ENCODE measurements around the gene KIAA0513.

GRCh38 chr16:85141491-85142128 is 114.0 kb downstream of the KIAA0513 start:
- TF ChIP-seq, protein P1, sequence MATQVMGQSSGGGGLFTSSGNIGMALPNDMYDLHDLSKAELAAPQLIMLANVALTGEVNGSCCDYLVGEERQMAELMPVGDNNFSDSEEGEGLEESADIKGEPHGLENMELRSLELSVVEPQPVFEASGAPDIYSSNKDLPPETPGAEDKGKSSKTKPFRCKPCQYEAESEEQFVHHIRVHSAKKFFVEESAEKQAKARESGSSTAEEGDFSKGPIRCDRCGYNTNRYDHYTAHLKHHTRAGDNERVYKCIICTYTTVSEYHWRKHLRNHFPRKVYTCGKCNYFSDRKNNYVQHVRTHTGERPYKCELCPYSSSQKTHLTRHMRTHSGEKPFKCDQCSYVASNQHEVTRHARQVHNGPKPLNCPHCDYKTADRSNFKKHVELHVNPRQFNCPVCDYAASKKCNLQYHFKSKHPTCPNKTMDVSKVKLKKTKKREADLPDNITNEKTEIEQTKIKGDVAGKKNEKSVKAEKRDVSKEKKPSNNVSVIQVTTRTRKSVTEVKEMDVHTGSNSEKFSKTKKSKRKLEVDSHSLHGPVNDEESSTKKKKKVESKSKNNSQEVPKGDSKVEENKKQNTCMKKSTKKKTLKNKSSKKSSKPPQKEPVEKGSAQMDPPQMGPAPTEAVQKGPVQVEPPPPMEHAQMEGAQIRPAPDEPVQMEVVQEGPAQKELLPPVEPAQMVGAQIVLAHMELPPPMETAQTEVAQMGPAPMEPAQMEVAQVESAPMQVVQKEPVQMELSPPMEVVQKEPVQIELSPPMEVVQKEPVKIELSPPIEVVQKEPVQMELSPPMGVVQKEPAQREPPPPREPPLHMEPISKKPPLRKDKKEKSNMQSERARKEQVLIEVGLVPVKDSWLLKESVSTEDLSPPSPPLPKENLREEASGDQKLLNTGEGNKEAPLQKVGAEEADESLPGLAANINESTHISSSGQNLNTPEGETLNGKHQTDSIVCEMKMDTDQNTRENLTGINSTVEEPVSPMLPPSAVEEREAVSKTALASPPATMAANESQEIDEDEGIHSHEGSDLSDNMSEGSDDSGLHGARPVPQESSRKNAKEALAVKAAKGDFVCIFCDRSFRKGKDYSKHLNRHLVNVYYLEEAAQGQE (IDR thresholded peaks at IDR 0.05; ENCODE audit: insufficient read depth in 1 of 2, low read depth in 2 of 2, low read length in 1 of 2) = no peak
- TF ChIP-seq, protein P2, sequence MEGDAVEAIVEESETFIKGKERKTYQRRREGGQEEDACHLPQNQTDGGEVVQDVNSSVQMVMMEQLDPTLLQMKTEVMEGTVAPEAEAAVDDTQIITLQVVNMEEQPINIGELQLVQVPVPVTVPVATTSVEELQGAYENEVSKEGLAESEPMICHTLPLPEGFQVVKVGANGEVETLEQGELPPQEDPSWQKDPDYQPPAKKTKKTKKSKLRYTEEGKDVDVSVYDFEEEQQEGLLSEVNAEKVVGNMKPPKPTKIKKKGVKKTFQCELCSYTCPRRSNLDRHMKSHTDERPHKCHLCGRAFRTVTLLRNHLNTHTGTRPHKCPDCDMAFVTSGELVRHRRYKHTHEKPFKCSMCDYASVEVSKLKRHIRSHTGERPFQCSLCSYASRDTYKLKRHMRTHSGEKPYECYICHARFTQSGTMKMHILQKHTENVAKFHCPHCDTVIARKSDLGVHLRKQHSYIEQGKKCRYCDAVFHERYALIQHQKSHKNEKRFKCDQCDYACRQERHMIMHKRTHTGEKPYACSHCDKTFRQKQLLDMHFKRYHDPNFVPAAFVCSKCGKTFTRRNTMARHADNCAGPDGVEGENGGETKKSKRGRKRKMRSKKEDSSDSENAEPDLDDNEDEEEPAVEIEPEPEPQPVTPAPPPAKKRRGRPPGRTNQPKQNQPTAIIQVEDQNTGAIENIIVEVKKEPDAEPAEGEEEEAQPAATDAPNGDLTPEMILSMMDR (IDR thresholded peaks at IDR 0.05) = no peak
- no peak for TF ChIP-seq POLR2AphosphoS5 (IDR thresholded peaks at IDR 0.05; ENCODE audit: low read depth, low read length)
